Activated T-helper 1 cell treated with anti-CD3 and anti-CD28 coated beads, Interleukin-12 subunit alpha, Interleukin-12 subunit beta, Interleukin-2, Interleukin-4 antibody, amounts not matched to agents 30 ng/mL and 10 ng/mL and 1 ng/mL, durations not matched to agents 14 hours and 24 hours and 36 hours (primary cell): Measurements from ENCODE around the gene PPP1R16B. TPM values are rescaled to one million over a fixed set of nuclear protein-coding genes. Genes with fewer than 3 reads are reported as not detected.
A peak's percentile ranks its signal among the peaks of the same experiment; 100 is the strongest.

Source experiments
- DNase-seq: peaks from one replicate; pipeline ENCODE4 v3.0.0; 2021; ENCODE audit warnings: low spot score
- H3K27ac Mint-ChIP-seq: one replicate; pipeline ENCODE4 v1.8.0; 2021; ENCODE audit warnings: mild to moderate bottlenecking, mixed read lengths
- H3K27me3 Mint-ChIP-seq: one replicate; pipeline ENCODE4 v1.8.0; 2022; ENCODE audit warnings: mild to moderate bottlenecking, moderate library complexity, mixed read lengths; ENCODE audit not compliant: insufficient read depth
- H3K36me3 Mint-ChIP-seq: one replicate; pipeline ENCODE4 v1.8.0; 2021; ENCODE audit warnings: low read depth, mixed read lengths
- H3K4me1 Mint-ChIP-seq: one replicate; pipeline ENCODE4 v1.8.0; 2021; ENCODE audit warnings: low read depth, mixed read lengths
- H3K4me3 Mint-ChIP-seq: one replicate; pipeline ENCODE4 v1.8.0; 2021; ENCODE audit warnings: mild to moderate bottlenecking, moderate library complexity, mixed read lengths
- H3K9me3 Mint-ChIP-seq: one replicate; pipeline ENCODE4 v1.8.0; 2021; ENCODE audit warnings: mixed read lengths
- intact Hi-C: fragments of 100-400 bp; cut with micrococcal nuclease; formaldehyde crosslinking; loops from one replicate; pipeline ENCODE4 v1.15.1; 2024
- total RNA-seq: library from RNA; stranded (reverse); gene quantifications from 2 replicates; pipeline ENCODE4 v1.2.3, GENCODE V29; 2022

PPP1R16B gene
- total RNA-seq, 1 donor from 2014 or later = 143 TPM

- no peak for DNase-seq
- intact Hi-C loops = no loop called here
- no peak overlapping the region for H3K4me3 Mint-ChIP-seq
- no peaks in the 10 kb centered on the region for H3K9me3 Mint-ChIP-seq
- no peaks in the 10 kb centered on the region for H3K27me3 Mint-ChIP-seq
- H3K36me3 Mint-ChIP-seq = peaks cover 30% of the 10 kb centered on the region
- peak overlapping the region; percentile 50 for H3K27ac Mint-ChIP-seq
- peaks cover 69% of the 10 kb centered on the region for H3K4me1 Mint-ChIP-seq
These were observed 61.0 kb downstream of the PPP1R16B start for GRCh38 chr20:38866265-38867061.

- Mint-ChIP-seq H3K4me1 (peaks cover 69% of the 10 kb centered on the region), H3K27me3 (no peaks in the 10 kb centered on the region), H3K36me3 (peaks cover 30% of the 10 kb centered on the region), H3K9me3 (no peaks in the 10 kb centered on the region), H3K4me3 (no peak overlapping the region), H3K27ac (peak overlapping the region; percentile 50)
- intact Hi-C loops = no loop called here
- DNase-seq = no peak
These were observed 61.5 kb downstream of the PPP1R16B start for GRCh38 chr20:38867062-38867359.

GRCh38 chr20:38870733-38871559, 65.4 kb downstream of the PPP1R16B start:
- H3K27ac Mint-ChIP-seq = peak overlapping the region; percentile 91
- H3K4me1 Mint-ChIP-seq = peaks cover 83% of the 10 kb centered on the region
- no peaks in the 10 kb centered on the region for H3K9me3 Mint-ChIP-seq
- no peaks in the 10 kb centered on the region for H3K27me3 Mint-ChIP-seq
- DNase-seq = no peak
- peak overlapping the region; percentile 40 for H3K4me3 Mint-ChIP-seq
- peaks cover 30% of the 10 kb centered on the region for H3K36me3 Mint-ChIP-seq
- intact Hi-C loops = no loop called here

- DNase-seq = no peak
- H3K9me3 Mint-ChIP-seq = no peaks in the 10 kb centered on the region
- peaks cover 89% of the 10 kb centered on the region for H3K4me1 Mint-ChIP-seq
- no peak overlapping the region for H3K4me3 Mint-ChIP-seq
- no peaks in the 10 kb centered on the region for H3K27me3 Mint-ChIP-seq
- peak overlapping the region; percentile 91 for H3K27ac Mint-ChIP-seq
- intact Hi-C loops = no loop called here
- peaks cover 30% of the 10 kb centered on the region for H3K36me3 Mint-ChIP-seq
These were observed 66.1 kb downstream of the PPP1R16B start for GRCh38 chr20:38871560-38871953.

GRCh38 chr20:38872036-38872435, 66.5 kb downstream of the PPP1R16B start:
- no peak for DNase-seq
- peak overlapping the region; percentile 76 for H3K4me3 Mint-ChIP-seq

GRCh38 chr20:38872491-38873049, 67.1 kb downstream of the PPP1R16B start:
- peak overlapping the region; percentile 76 for H3K4me3 Mint-ChIP-seq
- H3K9me3 Mint-ChIP-seq = no peaks in the 10 kb centered on the region
- H3K27ac Mint-ChIP-seq = peak overlapping the region; percentile 96
- no peak for DNase-seq
- peaks cover 24% of the 10 kb centered on the region for H3K36me3 Mint-ChIP-seq
- peaks cover 92% of the 10 kb centered on the region for H3K4me1 Mint-ChIP-seq
- intact Hi-C loops = loop anchor here (1.0 to 2.0 kb wide), 8 partner anchors 9 to 148 kb away; partner anchors contain the start of genes ACTR5 and PPP1R16B
- H3K27me3 Mint-ChIP-seq = no peaks in the 10 kb centered on the region

More at GRCh38 chr20:38872036-38872435, 66.5 kb downstream of the PPP1R16B start:
- Mint-ChIP-seq H3K27me3 (no peaks in the 10 kb centered on the region), H3K36me3 (peaks cover 26% of the 10 kb centered on the region), H3K9me3 (no peaks in the 10 kb centered on the region), H3K27ac (peak overlapping the region; percentile 96), H3K4me1 (peaks cover 89% of the 10 kb centered on the region)
- intact Hi-C loops = loop anchor here (2.0 kb wide), 2 partner anchors 13 to 123 kb away; partner anchors contain the start of gene ACTR5

GRCh38 chr20:38873050-38873581, 67.6 kb downstream of the PPP1R16B start:
- peaks cover 92% of the 10 kb centered on the region for H3K4me1 Mint-ChIP-seq
- peak overlapping the region; percentile 76 for H3K4me3 Mint-ChIP-seq
- peak overlapping the region; percentile 96 for H3K27ac Mint-ChIP-seq
- H3K9me3 Mint-ChIP-seq = no peaks in the 10 kb centered on the region
- DNase-seq = peak; percentile 74
- intact Hi-C loops = loop anchor here (1.0 to 2.0 kb wide), 8 partner anchors 10 to 147 kb away; partner anchors contain the start of genes ACTR5 and PPP1R16B
- H3K36me3 Mint-ChIP-seq = peaks cover 24% of the 10 kb centered on the region
- H3K27me3 Mint-ChIP-seq = no peaks in the 10 kb centered on the region

- H3K4me3 Mint-ChIP-seq = peak overlapping the region; percentile 66
- peak overlapping the region; percentile 96 for H3K27ac Mint-ChIP-seq
- H3K4me1 Mint-ChIP-seq = peaks cover 94% of the 10 kb centered on the region
- intact Hi-C loops = loop anchor here (2.0 kb wide), 1 partner anchor 18 kb away; no protein-coding TSS in a partner anchor
- H3K27me3 Mint-ChIP-seq = no peaks in the 10 kb centered on the region
- peaks cover 26% of the 10 kb centered on the region for H3K36me3 Mint-ChIP-seq
- H3K9me3 Mint-ChIP-seq = no peaks in the 10 kb centered on the region
- peak; percentile 30 for DNase-seq
These were observed 69.1 kb downstream of the PPP1R16B start for GRCh38 chr20:38874460-38875174.

GRCh38 chr20:38875175-38875993, 69.9 kb downstream of the PPP1R16B start:
- Mint-ChIP-seq H3K4me1 (peaks cover 95% of the 10 kb centered on the region), H3K27ac (peak overlapping the region; percentile 96), H3K27me3 (no peaks in the 10 kb centered on the region), H3K9me3 (no peaks in the 10 kb centered on the region), H3K4me3 (peak overlapping the region; percentile 66), H3K36me3 (peaks cover 27% of the 10 kb centered on the region)
- peak; percentile 68 for DNase-seq
- intact Hi-C loops = loop anchor here (2.0 kb wide), 1 partner anchor 17 kb away; no protein-coding TSS in a partner anchor

GRCh38 chr20:38877483-38877882, 72.0 kb downstream of the PPP1R16B start:
- no peak for DNase-seq
- Mint-ChIP-seq H3K4me1 (peaks cover 96% of the 10 kb centered on the region), H3K36me3 (peaks cover 32% of the 10 kb centered on the region), H3K9me3 (no peaks in the 10 kb centered on the region), H3K27me3 (no peaks in the 10 kb centered on the region), H3K27ac (peak overlapping the region; percentile 68), H3K4me3 (peak overlapping the region; percentile 35)
- intact Hi-C loops = no loop called here

- Mint-ChIP-seq H3K27me3 (no peaks in the 10 kb centered on the region), H3K27ac (peak overlapping the region; percentile 45), H3K4me1 (peaks cover 88% of the 10 kb centered on the region), H3K9me3 (no peaks in the 10 kb centered on the region), H3K36me3 (peaks cover 33% of the 10 kb centered on the region), H3K4me3 (no peak overlapping the region)
- intact Hi-C loops = no loop called here
- no peak for DNase-seq
These were observed 73.4 kb downstream of the PPP1R16B start for GRCh38 chr20:38878866-38879265.
